ENCODE results near the gene MDN1.

DNA sequence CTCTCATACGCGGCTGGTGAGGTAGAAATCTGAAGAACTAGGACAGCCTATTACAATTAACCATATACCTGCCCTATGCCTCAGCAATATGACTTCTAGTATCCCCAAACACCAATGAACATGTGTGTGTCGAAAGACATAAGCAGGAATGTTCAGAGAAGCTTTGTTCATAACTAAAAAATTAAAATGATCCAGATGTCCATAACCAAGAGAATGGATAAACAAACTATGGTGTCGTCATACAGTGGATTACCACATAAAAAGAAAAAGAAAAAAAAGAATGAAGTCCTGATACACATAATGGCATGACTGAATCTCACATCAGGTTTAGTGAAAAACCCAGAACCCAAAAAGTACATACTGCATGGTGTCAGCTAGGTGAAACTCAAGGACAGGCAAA is 73.9 kb downstream of the MDN1 start:
- TF ChIP-seq, protein P1, sequence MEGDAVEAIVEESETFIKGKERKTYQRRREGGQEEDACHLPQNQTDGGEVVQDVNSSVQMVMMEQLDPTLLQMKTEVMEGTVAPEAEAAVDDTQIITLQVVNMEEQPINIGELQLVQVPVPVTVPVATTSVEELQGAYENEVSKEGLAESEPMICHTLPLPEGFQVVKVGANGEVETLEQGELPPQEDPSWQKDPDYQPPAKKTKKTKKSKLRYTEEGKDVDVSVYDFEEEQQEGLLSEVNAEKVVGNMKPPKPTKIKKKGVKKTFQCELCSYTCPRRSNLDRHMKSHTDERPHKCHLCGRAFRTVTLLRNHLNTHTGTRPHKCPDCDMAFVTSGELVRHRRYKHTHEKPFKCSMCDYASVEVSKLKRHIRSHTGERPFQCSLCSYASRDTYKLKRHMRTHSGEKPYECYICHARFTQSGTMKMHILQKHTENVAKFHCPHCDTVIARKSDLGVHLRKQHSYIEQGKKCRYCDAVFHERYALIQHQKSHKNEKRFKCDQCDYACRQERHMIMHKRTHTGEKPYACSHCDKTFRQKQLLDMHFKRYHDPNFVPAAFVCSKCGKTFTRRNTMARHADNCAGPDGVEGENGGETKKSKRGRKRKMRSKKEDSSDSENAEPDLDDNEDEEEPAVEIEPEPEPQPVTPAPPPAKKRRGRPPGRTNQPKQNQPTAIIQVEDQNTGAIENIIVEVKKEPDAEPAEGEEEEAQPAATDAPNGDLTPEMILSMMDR (conservative IDR thresholded peaks at IDR 0.05; ENCODE audit: low read length): no peak
- TF ChIP-seq EZH2phosphoT487 (IDR thresholded peaks at IDR 0.05; ENCODE audit: borderline replicate concordance, low read depth, low read length): no peak

Data from OCI-LY7 (cell line).